PC-3 (cell line): Measurements from ENCODE around the gene SMAD7. TPM values are rescaled to one million over a fixed set of nuclear protein-coding genes. Genes with fewer than 3 reads are reported as not detected.

Experiments used
- ATAC-seq: fragments of 200-7000 bp; cut with Tn5 transposase; 2 replicates; pipeline ENCODE4 v1.9.1; 2020; ENCODE audit warnings: mild to moderate bottlenecking, moderate library complexity
- BruUV-seq: library from RNA; stranded (reverse); fragments of 400-500 nt; replicated peaks from 2 replicates; lab custom pipeline; 2021; lab: Mats Ljungman, UMichigan
- CTCF ChIA-PET: fragments of 300-600 bp; sonication (Branson Sonifier 250); formaldehyde crosslinking; loops from one replicate; lab custom pipeline; 2022; ENCODE audit warnings: antibody characterized with exemption; lab: Charles Lee
- POLR2A ChIA-PET: fragments of 300-600 bp; sonication (Branson Sonifier 250); formaldehyde crosslinking; loops from one replicate; lab custom pipeline; 2022; ENCODE audit warnings: antibody characterized with exemption; ENCODE audit not compliant: unreplicated experiment; lab: Charles Lee
- DNase-seq: peaks from one replicate; pipeline ENCODE4 v3.0.0-alpha.2; 2015
- H2AFZ ChIP-seq: fragments of 300-600 bp; sonication (generic); 2 replicates; pipeline ENCODE4 v1.6.0; 2016; ENCODE audit warnings: antibody characterized with exemption, low read length
- H3F3A ChIP-seq: fragments of 300-600 bp; sonication (generic); one replicate; pipeline ENCODE4 v1.6.0; 2017; ENCODE audit warnings: antibody characterized with exemption, low read length, control low read depth, mild to moderate bottlenecking; ENCODE audit not compliant: unreplicated experiment
- H3K27ac ChIP-seq: fragments of 300-600 bp; sonication (generic); 2 replicates; pipeline ENCODE4 v1.5.1; 2016; ENCODE audit warnings: mild to moderate bottlenecking, low read length
- H3K27me3 ChIP-seq: fragments of 300-600 bp; sonication (generic); 2 replicates; pipeline ENCODE4 v1.6.1; 2016; ENCODE audit warnings: low read length, mixed read lengths
- H3K36me3 ChIP-seq: fragments of 300-600 bp; sonication (generic); 2 replicates; pipeline ENCODE4 v1.6.1; 2016; ENCODE audit warnings: low read depth, mixed run types, low read length, mixed read lengths
- H3K4me1 ChIP-seq: fragments of 300-600 bp; sonication (generic); 2 replicates; pipeline ENCODE4 v1.5.1; 2016; ENCODE audit warnings: low read length; ENCODE audit not compliant: insufficient read depth
- H3K4me2 ChIP-seq: fragments of 300-600 bp; sonication (generic); 2 replicates; pipeline ENCODE4 v1.6.0; 2016; ENCODE audit warnings: low read length
- H3K4me3 ChIP-seq: fragments of 300-600 bp; sonication (generic); 2 replicates; pipeline ENCODE4 v1.5.1; 2016; ENCODE audit warnings: mild to moderate bottlenecking, low read length, mixed read lengths
- H3K79me2 ChIP-seq: fragments of 300-600 bp; sonication (generic); 2 replicates; pipeline ENCODE4 v1.6.1; 2017; ENCODE audit warnings: low read length, mixed read lengths
- H3K9ac ChIP-seq: fragments of 300-600 bp; sonication (generic); 2 replicates; pipeline ENCODE4 v1.6.0; 2016; ENCODE audit warnings: mild to moderate bottlenecking, low read length
- H3K9me2 ChIP-seq: fragments of 300-600 bp; sonication (generic); replicated peaks from 2 replicates; pipeline ENCODE4 v1.6.1; 2016; ENCODE audit warnings: mixed run types, low read length, mixed read lengths
- H3K9me3 ChIP-seq: fragments of 300-600 bp; sonication (generic); 2 replicates; pipeline ENCODE4 v1.6.1; 2016; ENCODE audit warnings: low read length, mixed read lengths
- H4K20me1 ChIP-seq: fragments of 300-600 bp; sonication (generic); 2 replicates; pipeline ENCODE4 v1.6.1; 2016; ENCODE audit warnings: low read length, mixed read lengths
- EZH2 ChIP-seq: fragments of 300-600 bp; sonication (generic); IDR thresholded peaks from one replicate; pipeline ENCODE4 v1.6.1; 2017; ENCODE audit warnings: antibody characterized with exemption, mild to moderate bottlenecking, low read length; ENCODE audit not compliant: unreplicated experiment
- EZH2phosphoT487 ChIP-seq: fragments of 300-600 bp; sonication (generic); IDR thresholded peaks from 2 replicates; pipeline ENCODE4 v1.6.1; 2018; ENCODE audit warnings: mild to moderate bottlenecking, antibody characterized with exemption, low read length, borderline replicate concordance
- intact Hi-C: fragments of 100-400 bp; cut with micrococcal nuclease; formaldehyde crosslinking; loops from 2 replicates; pipeline ENCODE4 v1.9.0; 2023
- total RNA-seq: library from RNA; depleted of rRNA; stranded (reverse); fragments of >200 nt; gene quantifications from 2 replicates; pipeline ENCODE4 v1.2.3, GENCODE V29; 2014
- TF ChIP-seq, protein P1 (sequence below): fragments of 300-600 bp; sonication (generic); conservative IDR thresholded peaks from 2 replicates; pipeline ENCODE4 v1.5.1; 2017; ENCODE audit warnings: antibody characterized with exemption, low read depth, mild to moderate bottlenecking, low read length

SMAD7 gene
- total RNA-seq, 1 experiment from 2014 or later: 9.4 TPM

DNA sequence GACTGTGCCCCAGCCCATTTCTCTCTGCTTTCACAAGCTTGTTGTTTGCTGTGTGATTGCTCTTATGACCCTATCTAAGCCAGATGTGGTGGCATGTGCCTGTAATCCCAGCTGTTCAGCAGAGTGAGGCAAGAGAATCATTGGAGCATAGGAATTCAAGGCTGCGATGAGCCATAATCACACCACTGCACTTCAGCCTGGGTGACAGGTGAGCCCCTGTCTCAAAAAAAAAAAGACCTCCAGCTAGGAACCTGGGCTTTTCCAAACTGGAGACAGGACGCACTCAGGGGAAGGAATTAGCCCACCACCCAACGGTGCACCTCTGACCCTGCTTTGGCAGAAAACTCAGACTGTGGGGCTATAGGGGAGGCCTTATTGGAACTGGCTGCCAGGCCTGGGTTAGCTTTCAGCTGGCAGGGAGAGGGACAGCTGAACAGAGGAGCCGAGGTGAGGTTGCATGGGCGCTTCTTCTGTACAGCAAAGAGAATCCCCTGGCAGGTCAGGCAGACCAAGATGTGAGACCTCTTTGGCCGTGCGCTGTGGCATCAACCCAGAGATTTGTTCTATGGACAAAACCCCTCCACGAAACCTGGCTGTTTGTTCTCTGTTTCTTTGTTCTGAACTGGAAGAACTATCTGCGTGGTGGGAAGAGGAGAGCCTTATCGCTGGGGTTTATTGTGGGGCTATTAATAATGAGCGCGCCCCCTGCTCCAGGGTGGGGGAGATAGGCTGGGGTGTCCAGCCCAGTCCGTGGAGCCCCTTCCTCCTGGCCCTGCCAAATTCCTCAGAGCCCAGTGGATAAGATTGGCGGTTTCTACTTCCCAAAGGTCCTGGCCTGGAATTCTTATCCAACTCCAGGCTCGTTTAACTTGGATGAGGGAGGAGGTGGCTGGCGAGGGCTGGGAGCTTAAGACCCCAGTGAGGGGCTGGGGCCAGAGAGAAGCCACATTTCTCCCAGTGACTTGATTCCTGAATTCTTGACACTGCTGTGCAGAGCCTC is 38.8 kb upstream of the SMAD7 start:
- no peaks in the 10 kb centered on the region for H3K27me3 ChIP-seq
- H3K4me3 ChIP-seq: no peak overlapping the region
- H3K36me3 ChIP-seq: no peaks in the 10 kb centered on the region
- ATAC-seq: no peak
- TF ChIP-seq EZH2: no peak
- TF ChIP-seq, protein P1, sequence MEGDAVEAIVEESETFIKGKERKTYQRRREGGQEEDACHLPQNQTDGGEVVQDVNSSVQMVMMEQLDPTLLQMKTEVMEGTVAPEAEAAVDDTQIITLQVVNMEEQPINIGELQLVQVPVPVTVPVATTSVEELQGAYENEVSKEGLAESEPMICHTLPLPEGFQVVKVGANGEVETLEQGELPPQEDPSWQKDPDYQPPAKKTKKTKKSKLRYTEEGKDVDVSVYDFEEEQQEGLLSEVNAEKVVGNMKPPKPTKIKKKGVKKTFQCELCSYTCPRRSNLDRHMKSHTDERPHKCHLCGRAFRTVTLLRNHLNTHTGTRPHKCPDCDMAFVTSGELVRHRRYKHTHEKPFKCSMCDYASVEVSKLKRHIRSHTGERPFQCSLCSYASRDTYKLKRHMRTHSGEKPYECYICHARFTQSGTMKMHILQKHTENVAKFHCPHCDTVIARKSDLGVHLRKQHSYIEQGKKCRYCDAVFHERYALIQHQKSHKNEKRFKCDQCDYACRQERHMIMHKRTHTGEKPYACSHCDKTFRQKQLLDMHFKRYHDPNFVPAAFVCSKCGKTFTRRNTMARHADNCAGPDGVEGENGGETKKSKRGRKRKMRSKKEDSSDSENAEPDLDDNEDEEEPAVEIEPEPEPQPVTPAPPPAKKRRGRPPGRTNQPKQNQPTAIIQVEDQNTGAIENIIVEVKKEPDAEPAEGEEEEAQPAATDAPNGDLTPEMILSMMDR: no peak
- no peak for TF ChIP-seq EZH2phosphoT487
- peaks cover 46% of the 10 kb centered on the region for H3K4me1 ChIP-seq
- no peaks in the 10 kb centered on the region for H3F3A ChIP-seq
- H4K20me1 ChIP-seq: no peaks in the 10 kb centered on the region
- H2AFZ ChIP-seq: no peak overlapping the region
- no peak overlapping the region; the same call in 1 of the 2 replicates for H3K27ac ChIP-seq
- CTCF ChIA-PET: no interaction called here
- DNase-seq: no peak
- POLR2A ChIA-PET: no interaction called here
- H3K4me2 ChIP-seq: no peak overlapping the region
- no peaks in the 10 kb centered on the region for H3K9me2 ChIP-seq
- intact Hi-C loops: no loop called here
- BruUV-seq: no TSS peak
- no peaks in the 10 kb centered on the region for H3K79me2 ChIP-seq
- no peaks in the 10 kb centered on the region for H3K9me3 ChIP-seq
- H3K9ac ChIP-seq: no peak overlapping the region

DNA sequence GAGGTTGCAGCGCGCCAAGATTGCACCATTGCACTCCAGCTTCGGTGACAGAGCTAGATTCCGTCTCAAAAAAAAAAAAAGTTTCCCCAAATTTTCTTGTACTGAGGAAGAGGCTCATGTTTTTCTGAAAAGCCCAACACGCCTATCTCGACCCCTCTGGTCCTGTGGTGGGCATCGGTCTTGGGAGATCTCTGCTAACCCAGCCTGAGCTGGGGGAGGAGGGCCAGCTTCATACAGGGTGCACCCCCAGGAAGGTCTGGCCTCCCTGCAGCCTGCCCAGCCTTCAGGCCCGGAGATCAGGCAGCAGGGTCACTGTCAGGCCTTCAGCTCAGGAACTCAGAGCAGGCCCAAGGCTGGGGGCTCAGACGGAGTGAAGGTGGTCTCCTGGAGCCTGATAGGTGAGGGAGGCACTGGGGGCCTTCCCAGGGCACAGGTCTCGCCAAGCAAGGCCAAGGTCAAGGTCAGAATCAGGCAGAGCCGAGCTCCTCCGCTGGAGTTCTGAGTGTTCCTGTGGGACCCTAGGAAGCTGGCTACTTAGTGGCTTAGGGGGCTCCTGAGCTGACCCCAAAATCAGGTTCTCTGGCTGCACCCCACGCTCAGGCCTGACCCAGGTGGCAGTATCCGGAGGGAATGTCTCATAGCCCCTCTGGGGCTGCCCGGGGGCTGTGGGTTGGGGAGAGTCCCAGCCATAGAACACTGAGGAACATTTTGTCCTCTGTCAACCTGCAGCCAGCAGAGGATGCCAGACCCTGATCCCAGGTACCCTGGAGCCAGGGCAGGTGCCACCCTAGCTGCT is 37.9 kb upstream of the SMAD7 start:
- CTCF ChIA-PET: no interaction called here
- no peak overlapping the region for H3K9ac ChIP-seq
- DNase-seq: no peak
- no peak overlapping the region for H3K27ac ChIP-seq
- no peaks in the 10 kb centered on the region for H3F3A ChIP-seq
- ATAC-seq: no peak
- no peaks in the 10 kb centered on the region for H3K79me2 ChIP-seq
- no peak overlapping the region for H2AFZ ChIP-seq
- no peaks in the 10 kb centered on the region for H3K36me3 ChIP-seq
- H4K20me1 ChIP-seq: no peaks in the 10 kb centered on the region
- POLR2A ChIA-PET: no interaction called here
- TF ChIP-seq EZH2 (no peak), EZH2phosphoT487 (no peak)
- TF ChIP-seq, protein P1: no peak
- H3K9me3 ChIP-seq: no peaks in the 10 kb centered on the region
- H3K9me2 ChIP-seq: no peaks in the 10 kb centered on the region
- H3K4me3 ChIP-seq: no peak overlapping the region
- no peaks in the 10 kb centered on the region for H3K27me3 ChIP-seq
- H3K4me2 ChIP-seq: no peak overlapping the region
- intact Hi-C loops: no loop called here
- H3K4me1 ChIP-seq: peaks cover 38% of the 10 kb centered on the region
- BruUV-seq: no TSS peak
